ENCODE results near the gene ANGPTL7. TPM values are rescaled to one million over a fixed set of nuclear protein-coding genes. Genes with fewer than 3 reads are reported as not detected.

The ANGPTL7 gene
- total RNA-seq, 3 donors from 2014 or later: 6.6 to 30.3 (median 20.0) TPM

- Histone ChIP-seq H3K4me1 (no peaks in the 10 kb centered on the region), H3K27me3 (no peaks in the 10 kb centered on the region), H3K4me3 (no peak overlapping the region), H3K9me3 (no peaks in the 10 kb centered on the region), H3K36me3 (no peaks in the 10 kb centered on the region), H3K27ac (peak overlapping the region; percentile 80 to 83)
- no peak for TF ChIP-seq POLR2A (IDR thresholded peaks at IDR 0.05)
- intact Hi-C loops (cut with DNase I; ENCODE audit: low total_unique reads): no loop called here
- peak in 1 of 2 donors; percentile 86 for DNase-seq (ENCODE audit: low spot score in 2 of 2)
Measured at GRCh38 chr1:11144570-11145256, 44.4 kb upstream of the ANGPTL7 start.

- H3K36me3 ChIP-seq: no peaks in the 10 kb centered on the region
- no peaks in the 10 kb centered on the region for H3K4me1 ChIP-seq
- no peak for DNase-seq (ENCODE audit: low spot score in 2 of 2)
- intact Hi-C loops (cut with DNase I; ENCODE audit: low total_unique reads): no loop called here
- no peak overlapping the region for H3K4me3 ChIP-seq
- peak overlapping the region; percentile 80 to 83 for H3K27ac ChIP-seq
- TF ChIP-seq POLR2A (IDR thresholded peaks at IDR 0.05) (no peak), CTCF (IDR thresholded peaks at IDR 0.05) (no peak), POLR2AphosphoS5 (IDR thresholded peaks at IDR 0.05) (no peak)
- no peaks in the 10 kb centered on the region for H3K9me3 ChIP-seq
- no peaks in the 10 kb centered on the region for H3K27me3 ChIP-seq
Measured at GRCh38 chr1:11145741-11146140, 43.4 kb upstream of the ANGPTL7 start.

GRCh38 chr1:11147197-11147770 is 41.9 kb upstream of the ANGPTL7 start:
- intact Hi-C loops (cut with DNase I; ENCODE audit: low total_unique reads): no loop called here
- no peaks in the 10 kb centered on the region for H3K36me3 ChIP-seq
- TF ChIP-seq POLR2A (IDR thresholded peaks at IDR 0.05) (no peak), POLR2AphosphoS5 (IDR thresholded peaks at IDR 0.05) (no peak), CTCF (IDR thresholded peaks at IDR 0.05) (no peak)
- H3K4me1 ChIP-seq: peaks cover 0 to 4% of the 10 kb centered on the region in 2 donors
- peak overlapping the region; percentile 80 to 83 for H3K27ac ChIP-seq
- no peak overlapping the region for H3K4me3 ChIP-seq
- no peaks in the 10 kb centered on the region for H3K9me3 ChIP-seq
- DNase-seq (ENCODE audit: low spot score in 2 of 2): peak in 1 of 2 donors; percentile 30
- no peaks in the 10 kb centered on the region for H3K27me3 ChIP-seq

GRCh38 chr1:11150326-11150725 is 38.8 kb upstream of the ANGPTL7 start:
- intact Hi-C loops (cut with DNase I; ENCODE audit: low total_unique reads): no loop called here
- Histone ChIP-seq H3K4me1 (peaks cover 0 to 4% of the 10 kb centered on the region in 2 donors), H3K27me3 (no peaks in the 10 kb centered on the region), H3K36me3 (no peaks in the 10 kb centered on the region), H3K9me3 (no peaks in the 10 kb centered on the region), H3K27ac (peak overlapping the region in 1 of 2 donors; percentile 50), H3K4me3 (no peak overlapping the region)
- TF ChIP-seq POLR2A (IDR thresholded peaks at IDR 0.05) (no peak), POLR2AphosphoS5 (IDR thresholded peaks at IDR 0.05) (no peak), CTCF (IDR thresholded peaks at IDR 0.05) (no peak)
- DNase-seq (ENCODE audit: low spot score in 2 of 2): no peak

GRCh38 chr1:11151114-11151513 is 38.0 kb upstream of the ANGPTL7 start:
- no peaks in the 10 kb centered on the region for H3K36me3 ChIP-seq
- DNase-seq (ENCODE audit: low spot score in 2 of 2): no peak
- H3K27ac ChIP-seq: peak overlapping the region; percentile 20 to 54
- no peaks in the 10 kb centered on the region for H3K9me3 ChIP-seq
- no peaks in the 10 kb centered on the region for H3K27me3 ChIP-seq
- no peak overlapping the region for H3K4me3 ChIP-seq
- intact Hi-C loops (cut with DNase I; ENCODE audit: low total_unique reads): no loop called here
- TF ChIP-seq CTCF (IDR thresholded peaks at IDR 0.05) (no peak), POLR2AphosphoS5 (IDR thresholded peaks at IDR 0.05) (no peak), POLR2A (IDR thresholded peaks at IDR 0.05) (no peak)
- peaks cover 0 to 4% of the 10 kb centered on the region in 2 donors for H3K4me1 ChIP-seq

Measured in breast epithelium (tissue), 4 donors.